GM12873 (cell line): ENCODE measurements around the gene REPS1.

ENCODE experiments used
- TF ChIP-seq, protein P1 (sequence below): IDR thresholded peaks from 2 replicates; pipeline ENCODE4 v1.5.1; 2012; ENCODE audit warnings: low read depth, mild to moderate bottlenecking, moderate library complexity, low read length, control low read depth; ENCODE audit not compliant: insufficient read depth; ENCODE audit errors: missing control alignments

The REPS1 gene

GRCh38 chr6:138965971-138966370 lies 22.1 kb downstream of the REPS1 start:
- TF ChIP-seq, protein P1, sequence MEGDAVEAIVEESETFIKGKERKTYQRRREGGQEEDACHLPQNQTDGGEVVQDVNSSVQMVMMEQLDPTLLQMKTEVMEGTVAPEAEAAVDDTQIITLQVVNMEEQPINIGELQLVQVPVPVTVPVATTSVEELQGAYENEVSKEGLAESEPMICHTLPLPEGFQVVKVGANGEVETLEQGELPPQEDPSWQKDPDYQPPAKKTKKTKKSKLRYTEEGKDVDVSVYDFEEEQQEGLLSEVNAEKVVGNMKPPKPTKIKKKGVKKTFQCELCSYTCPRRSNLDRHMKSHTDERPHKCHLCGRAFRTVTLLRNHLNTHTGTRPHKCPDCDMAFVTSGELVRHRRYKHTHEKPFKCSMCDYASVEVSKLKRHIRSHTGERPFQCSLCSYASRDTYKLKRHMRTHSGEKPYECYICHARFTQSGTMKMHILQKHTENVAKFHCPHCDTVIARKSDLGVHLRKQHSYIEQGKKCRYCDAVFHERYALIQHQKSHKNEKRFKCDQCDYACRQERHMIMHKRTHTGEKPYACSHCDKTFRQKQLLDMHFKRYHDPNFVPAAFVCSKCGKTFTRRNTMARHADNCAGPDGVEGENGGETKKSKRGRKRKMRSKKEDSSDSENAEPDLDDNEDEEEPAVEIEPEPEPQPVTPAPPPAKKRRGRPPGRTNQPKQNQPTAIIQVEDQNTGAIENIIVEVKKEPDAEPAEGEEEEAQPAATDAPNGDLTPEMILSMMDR = no peak

DNA sequence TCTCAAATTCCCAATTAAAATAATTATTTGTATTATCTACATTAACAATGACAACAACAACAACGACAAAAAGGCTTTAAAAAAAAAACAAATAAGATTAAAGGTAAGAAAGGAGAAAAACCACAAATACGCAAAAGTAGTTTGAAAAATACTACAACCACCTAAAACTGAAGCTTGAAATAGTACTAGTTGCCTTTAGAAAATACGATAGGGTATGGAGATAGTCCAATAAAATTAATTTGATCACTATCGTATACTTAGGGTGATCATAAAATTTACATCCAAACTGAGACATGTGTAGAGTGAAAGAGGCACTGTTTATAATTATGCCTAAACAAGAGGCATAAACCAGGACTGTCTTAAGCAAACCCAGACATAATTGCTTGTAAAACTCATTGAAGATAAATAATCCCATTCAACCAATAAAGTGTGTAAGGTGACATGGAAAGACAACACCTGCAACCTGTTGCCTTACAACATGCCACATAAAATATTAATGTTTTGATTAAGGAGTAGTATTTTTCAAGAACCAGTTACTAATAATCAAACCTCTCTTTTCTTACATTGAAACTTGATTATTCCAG lies 22.7 kb downstream of the REPS1 start:
- TF ChIP-seq, protein P1 = no peak

- TF ChIP-seq, protein P1 = no peak
Observed at GRCh38 chr6:138964012-138964411, 24.0 kb downstream of the REPS1 start.

DNA sequence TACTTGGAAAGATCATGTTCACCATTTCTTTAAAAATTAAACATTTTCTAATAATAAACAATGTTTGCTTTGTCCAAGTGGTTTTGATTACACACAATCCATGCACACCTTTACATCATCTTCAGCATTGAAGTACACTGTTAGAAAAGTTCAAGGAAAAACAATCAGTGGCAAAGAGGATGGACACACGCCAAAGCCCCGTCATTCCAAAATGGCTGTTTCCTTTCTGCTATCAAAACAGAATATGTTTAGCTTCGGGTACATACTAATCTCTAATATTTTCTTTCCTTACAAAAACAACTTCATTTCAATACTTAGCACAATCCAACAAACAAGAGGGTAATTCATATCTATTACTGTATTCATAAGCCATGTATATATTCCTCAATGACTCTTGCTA lies 24.5 kb downstream of the REPS1 start:
- TF ChIP-seq, protein P1 = no peak

DNA sequence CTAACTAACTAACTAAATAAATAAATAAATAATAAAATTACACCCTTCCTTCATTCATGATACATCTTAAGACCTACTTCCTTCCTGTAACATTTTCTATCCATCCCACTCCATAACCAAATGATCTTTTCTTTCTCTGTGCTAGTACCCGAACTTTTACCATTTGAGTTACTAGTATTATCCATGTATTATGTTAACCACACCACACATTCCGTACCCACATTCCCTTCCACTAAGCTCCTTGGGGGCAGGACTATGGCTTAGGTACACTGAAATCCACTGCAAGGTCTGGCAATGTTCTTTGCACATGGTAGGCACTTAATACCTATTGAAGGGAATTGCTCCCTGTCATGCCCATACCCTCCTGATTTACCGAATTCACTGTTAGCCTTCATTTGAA lies 24.9 kb downstream of the REPS1 start:
- TF ChIP-seq, protein P1 = no peak

DNA sequence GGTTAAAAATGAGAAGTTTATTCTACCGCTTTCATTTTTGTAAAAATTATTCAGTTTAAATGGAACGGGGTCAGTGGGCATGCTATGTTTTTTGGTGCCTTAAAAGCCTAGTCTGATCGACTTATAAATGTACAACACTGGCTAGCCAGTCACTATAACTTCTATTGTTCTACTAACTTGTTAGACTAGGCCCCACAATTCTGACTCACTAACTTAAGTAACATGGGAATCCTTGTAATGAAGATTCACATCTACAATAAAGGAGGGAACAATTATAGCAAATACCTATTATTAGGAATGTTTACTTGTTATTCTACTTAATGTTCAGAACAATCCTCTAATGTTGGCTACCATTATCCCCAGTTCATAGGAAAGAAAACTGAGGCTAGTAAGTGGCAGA lies 28.5 kb downstream of the REPS1 start:
- TF ChIP-seq, protein P1 = no peak

GRCh38 chr6:138958595-138958994 lies 29.5 kb downstream of the REPS1 start:
- TF ChIP-seq, protein P1 = no peak
